Fibroblast of the aortic adventitia (primary cell): ENCODE measurements around the gene CHD1. TPM values are rescaled to one million over a fixed set of nuclear protein-coding genes. Genes with fewer than 3 reads are reported as not detected.

ENCODE experiments used
- DNase-seq: peaks from one replicate; pipeline ENCODE4 v3.0.0-alpha.2; 2010; ENCODE audit warnings: low read depth
- H3K4me3 ChIP-seq: 2 replicates; pipeline ENCODE4 v1.5.1; 2011; ENCODE audit warnings: low read depth, mild to moderate bottlenecking, control low read depth, low read length, moderate library complexity
- CTCF ChIP-seq: IDR thresholded peaks from 2 replicates; pipeline ENCODE4 v1.5.1; 2011; ENCODE audit warnings: mild to moderate bottlenecking, low read length, control low read depth, inconsistent platforms; ENCODE audit not compliant: insufficient read depth
- total RNA-seq: library from RNA; depleted of rRNA; stranded (reverse); fragments of >200 nt; gene quantifications from 2 replicates; pipeline ENCODE4 v1.2.3, GENCODE V29; 2012; ENCODE audit warnings: low replicate concordance

The CHD1 gene
- total RNA-seq, 1 donor: 44.4 TPM

- no peak for DNase-seq
- no peak for TF ChIP-seq CTCF
- H3K4me3 ChIP-seq: no peak overlapping the region
Measured at GRCh38 chr5:98911280-98912040, 17.3 kb downstream of the CHD1 start.

DNA sequence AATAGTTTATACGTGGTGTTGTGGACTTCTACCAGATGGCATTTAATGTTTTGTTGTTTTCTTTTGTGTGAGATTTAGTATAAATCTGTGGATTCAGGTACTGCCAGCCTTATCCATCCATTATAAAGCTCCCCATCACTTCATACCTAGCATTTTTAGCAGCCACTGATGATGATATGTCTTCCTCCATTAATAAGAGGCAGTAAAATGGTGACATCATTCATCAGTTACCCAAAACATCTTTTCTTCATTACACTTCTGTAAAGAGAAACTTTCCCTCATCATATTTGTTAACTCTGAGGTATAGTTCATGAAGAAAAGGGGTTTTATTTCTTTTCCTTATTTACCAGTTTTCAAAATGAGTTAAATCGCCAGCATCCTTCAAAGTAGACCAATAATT, 19.4 kb downstream of the CHD1 start:
- no peak overlapping the region for H3K4me3 ChIP-seq
- no peak for TF ChIP-seq CTCF
- DNase-seq: no peak

- no peak for DNase-seq
- no peak for TF ChIP-seq CTCF
- no peak overlapping the region for H3K4me3 ChIP-seq
Measured at GRCh38 chr5:98907951-98908350, 20.9 kb downstream of the CHD1 start.

- no peak for TF ChIP-seq CTCF
- no peak overlapping the region for H3K4me3 ChIP-seq
- DNase-seq: no peak
Measured at GRCh38 chr5:98906756-98907355, 22.0 kb downstream of the CHD1 start.

DNA sequence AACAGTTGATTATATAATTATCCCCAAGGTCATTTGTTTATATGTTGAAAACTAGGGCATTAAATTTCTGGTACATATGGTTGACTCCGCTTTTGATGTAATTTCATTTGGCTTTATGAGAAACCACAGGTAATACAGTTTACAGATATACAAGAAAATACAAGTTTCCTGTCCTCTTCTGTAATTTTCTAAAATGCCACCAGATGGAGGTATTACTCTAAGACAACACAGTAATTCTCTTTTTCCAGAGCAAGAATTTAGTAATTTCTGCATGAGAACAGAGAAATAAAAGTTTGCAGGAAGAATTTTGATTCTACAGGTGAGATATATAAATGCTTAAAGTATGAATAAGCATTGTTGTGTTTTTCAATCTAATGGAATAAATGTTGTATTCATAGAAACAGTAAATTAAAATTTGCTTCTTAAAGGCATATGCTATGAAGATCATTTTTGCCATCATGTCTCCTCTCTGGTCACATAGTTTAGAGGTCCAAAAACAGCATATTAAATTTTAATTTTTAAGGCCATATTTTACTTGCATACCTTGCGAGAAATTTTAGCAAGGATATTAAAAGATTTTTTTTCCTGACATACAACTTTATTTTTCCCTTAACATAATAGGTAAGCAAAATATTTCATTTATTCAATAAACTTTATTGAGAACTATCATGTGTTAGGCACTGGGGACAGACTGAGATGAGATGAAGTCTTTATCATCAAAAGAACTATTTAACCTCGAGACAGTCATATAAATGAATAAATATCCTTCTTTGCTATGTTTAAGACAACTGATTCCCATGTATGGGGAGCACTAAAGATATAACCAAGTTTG, 22.7 kb downstream of the CHD1 start:
- peak; percentile 76 for DNase-seq
- no peak overlapping the region for H3K4me3 ChIP-seq
- TF ChIP-seq CTCF: peak; percentile 64

- peak; percentile 10 for DNase-seq
- TF ChIP-seq CTCF: no peak
- no peak overlapping the region for H3K4me3 ChIP-seq
Measured at GRCh38 chr5:98904780-98905179, 24.0 kb downstream of the CHD1 start.
